ENCODE data around the gene TBC1D5. TPM values are rescaled to one million over a fixed set of nuclear protein-coding genes. Genes with fewer than 3 reads are reported as not detected.

TBC1D5 gene
- total RNA-seq, 1 experiment from 2014 or later: 43.3 TPM

GRCh38 chr3:17755836-17756235 lies 13.4 kb upstream of the TBC1D5 start:
- BruUV-seq (replicated peaks): no TSS peak

GRCh38 chr3:17753632-17753992 lies 11.2 kb upstream of the TBC1D5 start:
- no peaks in the 10 kb centered on the region for H3K9me3 Mint-ChIP-seq (ENCODE audit: unreplicated experiment)
- DNase-seq (ENCODE audit: unreplicated experiment): no peak
- intact Hi-C loops (cut with micrococcal nuclease): no loop called here
- H3K4me3 Mint-ChIP-seq (ENCODE audit: unreplicated experiment): no peak overlapping the region
- H3K27me3 Mint-ChIP-seq (ENCODE audit: insufficient read depth, unreplicated experiment): no peaks in the 10 kb centered on the region
- ChIA-PET POLR2A (interaction anchor here (1.0 to 1.2 kb wide), 2 partner anchors 11 to 63 kb away, joined by 3 to 4 read pairs; partner anchors contain the start of gene TBC1D5), CTCF (interaction anchor here (0.7 kb wide), 1 partner anchor 1484 kb away, joined by 3 read pairs; no protein-coding TSS in a partner anchor)
- peaks cover 12% of the 10 kb centered on the region for H3K4me1 Mint-ChIP-seq (ENCODE audit: insufficient read depth, unreplicated experiment)
- no peaks in the 10 kb centered on the region for H3K36me3 Mint-ChIP-seq (ENCODE audit: insufficient read depth, unreplicated experiment)
- BruUV-seq (replicated peaks): no TSS peak
- TF ChIP-seq CTCF (IDR thresholded peaks at IDR 0.05; ENCODE audit: unreplicated experiment): no peak
- no peak overlapping the region for H3K27ac Mint-ChIP-seq (ENCODE audit: low read depth, unreplicated experiment)

More at GRCh38 chr3:17755836-17756235, 13.4 kb upstream of the TBC1D5 start:
- Mint-ChIP-seq H3K4me3 (ENCODE audit: unreplicated experiment) (no peak overlapping the region), H3K9me3 (ENCODE audit: unreplicated experiment) (no peaks in the 10 kb centered on the region), H3K27me3 (ENCODE audit: insufficient read depth, unreplicated experiment) (no peaks in the 10 kb centered on the region), H3K36me3 (ENCODE audit: insufficient read depth, unreplicated experiment) (no peaks in the 10 kb centered on the region), H3K27ac (ENCODE audit: low read depth, unreplicated experiment) (no peak overlapping the region), H3K4me1 (ENCODE audit: insufficient read depth, unreplicated experiment) (no peaks in the 10 kb centered on the region)
- DNase-seq (ENCODE audit: unreplicated experiment): no peak
- no peak for TF ChIP-seq CTCF (IDR thresholded peaks at IDR 0.05; ENCODE audit: unreplicated experiment)
- POLR2A ChIA-PET: no interaction called here
- CTCF ChIA-PET: no interaction called here
- intact Hi-C loops (cut with micrococcal nuclease): no loop called here

- Mint-ChIP-seq H3K9me3 (ENCODE audit: unreplicated experiment) (no peaks in the 10 kb centered on the region), H3K36me3 (ENCODE audit: insufficient read depth, unreplicated experiment) (no peaks in the 10 kb centered on the region), H3K27ac (ENCODE audit: low read depth, unreplicated experiment) (no peak overlapping the region), H3K4me3 (ENCODE audit: unreplicated experiment) (no peak overlapping the region), H3K4me1 (ENCODE audit: insufficient read depth, unreplicated experiment) (peaks cover 12% of the 10 kb centered on the region), H3K27me3 (ENCODE audit: insufficient read depth, unreplicated experiment) (no peaks in the 10 kb centered on the region)
- no peak for TF ChIP-seq CTCF (IDR thresholded peaks at IDR 0.05; ENCODE audit: unreplicated experiment)
- BruUV-seq (replicated peaks): no TSS peak
- intact Hi-C loops (cut with micrococcal nuclease): no loop called here
- DNase-seq (ENCODE audit: unreplicated experiment): no peak
- ChIA-PET POLR2A (interaction anchor here (1.0 to 1.2 kb wide), 2 partner anchors 11 to 63 kb away, joined by 3 to 4 read pairs; partner anchors contain the start of gene TBC1D5), CTCF (interaction anchor here (0.6 to 0.7 kb wide), 3 partner anchors 320 to 1485 kb away, joined by 3 to 4 read pairs (median 3); no protein-coding TSS in a partner anchor)
These were observed 10.6 kb upstream of the TBC1D5 start for GRCh38 chr3:17752876-17753631.

DNA sequence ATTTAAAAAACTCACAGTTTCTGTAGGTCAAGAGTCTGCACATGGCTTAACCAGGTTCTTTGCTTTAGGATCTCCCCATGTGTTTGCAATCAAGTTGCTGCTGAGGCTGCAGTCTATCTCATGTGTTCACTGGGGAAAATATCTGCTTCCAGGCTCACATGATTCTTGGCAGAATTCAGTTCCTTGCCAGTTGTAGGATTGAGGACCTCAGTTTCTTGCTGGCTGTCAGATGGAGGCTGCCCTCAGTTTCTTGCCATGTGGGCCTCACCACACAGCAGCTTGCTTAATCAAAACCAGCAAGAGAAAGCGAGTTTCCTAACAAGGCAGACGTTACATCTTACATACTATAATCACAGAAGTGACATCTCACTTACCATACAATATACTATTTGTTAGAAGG lies 10.0 kb upstream of the TBC1D5 start:
- Mint-ChIP-seq H3K27me3 (ENCODE audit: insufficient read depth, unreplicated experiment) (no peaks in the 10 kb centered on the region), H3K4me3 (ENCODE audit: unreplicated experiment) (no peak overlapping the region), H3K9me3 (ENCODE audit: unreplicated experiment) (no peaks in the 10 kb centered on the region), H3K27ac (ENCODE audit: low read depth, unreplicated experiment) (no peak overlapping the region), H3K36me3 (ENCODE audit: insufficient read depth, unreplicated experiment) (no peaks in the 10 kb centered on the region), H3K4me1 (ENCODE audit: insufficient read depth, unreplicated experiment) (peaks cover 12% of the 10 kb centered on the region)
- CTCF ChIA-PET: interaction anchor here (0.6 to 0.7 kb wide), 2 partner anchors 320 to 728 kb away, joined by 3 to 4 read pairs; no protein-coding TSS in a partner anchor
- DNase-seq (ENCODE audit: unreplicated experiment): no peak
- TF ChIP-seq CTCF (IDR thresholded peaks at IDR 0.05; ENCODE audit: unreplicated experiment): no peak
- BruUV-seq (replicated peaks): no TSS peak
- POLR2A ChIA-PET: no interaction called here
- intact Hi-C loops (cut with micrococcal nuclease): no loop called here
